GM23248 (cell line): Measurements from ENCODE around the gene PXT1.

ENCODE experiments used
- EZH2 ChIP-seq: fragments of 200-600 bp; sonication (generic); IDR thresholded peaks from 2 replicates; pipeline ENCODE4 v1.6.1; 2018; ENCODE audit warnings: antibody characterized with exemption, mild to moderate bottlenecking; ENCODE audit not compliant: insufficient read depth, poor library complexity, severe bottlenecking
- EZH2phosphoT487 ChIP-seq: fragments of 200-600 bp; sonication (generic); IDR thresholded peaks from 2 replicates; pipeline ENCODE4 v1.6.1; 2018; ENCODE audit warnings: antibody characterized with exemption, moderate library complexity, mild to moderate bottlenecking, low read depth; ENCODE audit not compliant: insufficient read depth

DNA sequence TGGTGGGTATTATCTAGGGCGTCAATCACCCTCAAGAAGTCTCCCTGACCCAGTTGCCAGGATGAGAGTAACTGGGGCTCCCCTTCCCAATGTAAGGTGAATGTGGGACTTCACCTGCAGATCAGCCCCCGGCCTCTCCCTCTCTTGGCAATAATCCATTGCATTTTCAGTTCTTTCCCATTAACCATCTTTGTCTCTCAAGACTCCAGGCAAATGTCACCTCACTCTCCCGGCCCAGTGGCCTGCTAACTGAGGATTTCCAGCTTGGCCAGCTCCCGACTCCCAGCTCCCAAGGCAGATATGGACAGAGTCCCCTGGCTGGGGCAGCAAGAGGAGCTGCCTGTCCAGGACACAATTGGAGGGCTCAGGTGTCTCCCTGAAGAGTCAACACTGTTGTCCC lies 62.5 kb downstream of the PXT1 start:
- TF ChIP-seq EZH2 (no peak), EZH2phosphoT487 (no peak)
